ENCODE measurements around the gene BAIAP3. TPM values are rescaled to one million over a fixed set of nuclear protein-coding genes. Genes with fewer than 3 reads are reported as not detected.

BAIAP3 gene
- total RNA-seq, 2 experiments from 2014 or later: 3.2 to 6.3 TPM

DNA sequence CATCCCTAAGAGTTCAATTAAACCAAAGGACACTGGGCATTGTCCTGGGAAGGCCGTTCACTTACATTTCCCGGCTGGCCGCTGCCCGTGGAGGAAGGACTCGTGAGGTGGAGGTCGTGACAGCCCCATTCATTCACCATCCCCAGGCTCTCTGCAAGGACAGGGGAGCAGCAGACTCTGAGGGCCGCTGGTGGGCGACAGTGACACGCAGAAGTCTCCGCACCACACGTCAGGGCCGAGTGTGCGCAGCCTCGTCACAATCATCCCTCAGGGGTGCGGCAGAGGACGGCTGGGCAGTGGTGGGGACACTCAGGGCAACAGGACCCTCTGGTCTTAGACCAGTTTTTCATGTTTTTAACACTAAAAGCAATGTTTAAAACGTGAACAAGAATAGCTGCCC, 59.4 kb downstream of the BAIAP3 start:
- no peak for TF ChIP-seq CTCF (conservative IDR thresholded peaks at IDR 0.05; ENCODE audit: low read length)
- TF ChIP-seq EZH2phosphoT487 (IDR thresholded peaks at IDR 0.05; ENCODE audit: borderline replicate concordance, low read depth, low read length): no peak
- CTCF ChIA-PET (ENCODE audit: unreplicated experiment): no interaction called here
- H4K20me1 ChIP-seq (ENCODE audit: insufficient read depth, low read length): no peaks in the 10 kb centered on the region

DNA sequence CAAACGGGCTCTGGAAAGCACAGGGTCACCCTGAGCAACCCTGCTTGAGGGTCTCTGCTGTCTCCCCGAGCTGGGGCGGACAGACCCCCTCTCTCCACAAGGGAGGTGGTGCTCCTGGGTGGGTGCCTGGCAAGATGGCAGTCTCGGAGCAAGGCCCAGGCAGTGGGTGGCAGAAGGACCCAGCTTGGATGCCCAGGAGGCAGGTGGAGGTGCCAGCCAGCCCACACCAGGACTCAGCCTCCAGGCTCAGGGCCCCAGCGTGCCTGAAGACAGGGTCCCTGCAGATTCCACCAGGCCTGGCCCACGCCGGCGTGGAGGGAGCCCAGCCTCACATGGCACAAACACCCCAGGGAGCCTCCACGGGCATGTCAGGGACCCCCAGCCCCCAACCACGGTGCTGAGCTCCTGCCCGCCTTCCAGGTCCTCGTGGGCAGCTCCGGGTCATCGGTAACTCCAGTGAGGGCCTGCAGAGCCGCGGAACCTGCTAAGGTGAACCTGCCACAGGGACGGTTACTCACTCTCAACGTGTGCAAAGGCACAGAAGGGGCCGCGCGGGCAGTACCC, 60.2 kb downstream of the BAIAP3 start:
- Histone ChIP-seq H3K4me3 (ENCODE audit: low read depth, low read length, poor library complexity, severe bottlenecking) (no peak overlapping the region), H4K20me1 (ENCODE audit: insufficient read depth, low read length) (no peaks in the 10 kb centered on the region), H3K4me1 (ENCODE audit: insufficient read depth, low read length, poor library complexity, severe bottlenecking) (no peaks in the 10 kb centered on the region), H3K4me2 (ENCODE audit: low read length) (no peak overlapping the region), H3K79me2 (ENCODE audit: insufficient read depth, low read depth, low read length) (no peaks in the 10 kb centered on the region), H2AFZ (ENCODE audit: low read length) (no peak overlapping the region), H3K9me2 (ENCODE audit: insufficient read depth, low read length) (no peaks in the 10 kb centered on the region), H3K9me3 (ENCODE audit: low read length) (no peaks in the 10 kb centered on the region), H3K27ac (ENCODE audit: low read depth, low read length, poor library complexity, severe bottlenecking) (no peak overlapping the region), H3K36me3 (ENCODE audit: insufficient read depth, low read length) (no peaks in the 10 kb centered on the region)
- POLR2A ChIA-PET: no interaction called here
- BruUV-seq (replicated peaks): no TSS peak
- TF ChIP-seq CTCF (conservative IDR thresholded peaks at IDR 0.05; ENCODE audit: low read length): no peak
- intact Hi-C loops (cut with micrococcal nuclease; ENCODE audit: unreplicated experiment): no loop called here
- no peak for DNase-seq (ENCODE audit: low spot score)
- CTCF ChIA-PET (ENCODE audit: unreplicated experiment): no interaction called here

More for the DNA sequence above, 59.4 kb downstream of the BAIAP3 start:
- POLR2A ChIA-PET: no interaction called here
- H3K36me3 ChIP-seq (ENCODE audit: insufficient read depth, low read length): no peaks in the 10 kb centered on the region
- no peak for DNase-seq (ENCODE audit: low spot score)
- H3K27ac ChIP-seq (ENCODE audit: low read depth, low read length, poor library complexity, severe bottlenecking): no peak overlapping the region
- intact Hi-C loops (cut with micrococcal nuclease; ENCODE audit: unreplicated experiment): no loop called here
- H3K4me3 ChIP-seq (ENCODE audit: low read depth, low read length, poor library complexity, severe bottlenecking): no peak overlapping the region
- H3K79me2 ChIP-seq (ENCODE audit: insufficient read depth, low read depth, low read length): no peaks in the 10 kb centered on the region
- H3K9me3 ChIP-seq (ENCODE audit: low read length): no peaks in the 10 kb centered on the region
- H3K4me2 ChIP-seq (ENCODE audit: low read length): no peak overlapping the region
- H3K4me1 ChIP-seq (ENCODE audit: insufficient read depth, low read length, poor library complexity, severe bottlenecking): no peaks in the 10 kb centered on the region
- no TSS peak for BruUV-seq (replicated peaks)
- H2AFZ ChIP-seq (ENCODE audit: low read length): no peak overlapping the region
- no peaks in the 10 kb centered on the region for H3K9me2 ChIP-seq (ENCODE audit: insufficient read depth, low read length)

DNA sequence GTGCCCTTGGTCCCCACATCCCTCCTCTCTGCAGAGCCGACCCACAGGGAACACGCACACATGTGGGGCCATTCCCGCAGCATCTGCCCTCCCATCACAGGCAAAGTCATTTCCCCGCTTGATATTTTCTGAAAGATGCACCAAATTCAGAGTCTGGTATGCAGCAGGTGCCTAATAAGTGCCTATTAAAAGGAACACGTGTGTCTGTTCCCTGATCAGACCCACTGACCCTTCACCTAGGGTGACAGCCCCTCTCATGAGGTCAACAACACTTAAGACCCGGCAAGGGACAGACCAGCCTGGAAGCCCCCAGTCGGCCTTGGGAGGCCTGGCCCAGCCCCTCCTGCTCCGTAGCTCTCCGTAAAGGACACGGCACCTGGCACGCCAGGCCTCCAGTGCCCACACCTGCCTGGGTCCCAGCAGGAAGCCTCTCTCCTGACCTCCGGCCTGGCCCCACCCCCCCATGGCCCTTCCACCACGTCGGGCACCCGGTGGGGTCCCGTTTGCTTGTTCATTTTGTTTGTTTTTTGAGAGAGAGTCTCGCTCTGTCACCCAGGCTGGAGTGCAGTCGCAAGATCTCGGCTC, 61.0 kb downstream of the BAIAP3 start:
- Histone ChIP-seq H3K79me2 (ENCODE audit: insufficient read depth, low read depth, low read length) (no peaks in the 10 kb centered on the region), H3K4me1 (ENCODE audit: insufficient read depth, low read length, poor library complexity, severe bottlenecking) (no peaks in the 10 kb centered on the region), H3K4me3 (ENCODE audit: low read depth, low read length, poor library complexity, severe bottlenecking) (no peak overlapping the region), H4K20me1 (ENCODE audit: insufficient read depth, low read length) (no peaks in the 10 kb centered on the region), H3K27ac (ENCODE audit: low read depth, low read length, poor library complexity, severe bottlenecking) (no peak overlapping the region), H3K9me3 (ENCODE audit: low read length) (no peaks in the 10 kb centered on the region), H3K9me2 (ENCODE audit: insufficient read depth, low read length) (no peaks in the 10 kb centered on the region), H2AFZ (ENCODE audit: low read length) (no peak overlapping the region), H3K36me3 (ENCODE audit: insufficient read depth, low read length) (no peaks in the 10 kb centered on the region), H3K4me2 (ENCODE audit: low read length) (no peak overlapping the region)
- intact Hi-C loops (cut with micrococcal nuclease; ENCODE audit: unreplicated experiment): no loop called here
- CTCF ChIA-PET (ENCODE audit: unreplicated experiment): no interaction called here
- BruUV-seq (replicated peaks): no TSS peak
- POLR2A ChIA-PET: no interaction called here
- TF ChIP-seq CTCF (conservative IDR thresholded peaks at IDR 0.05; ENCODE audit: low read length) (no peak), EZH2phosphoT487 (IDR thresholded peaks at IDR 0.05; ENCODE audit: borderline replicate concordance, low read depth, low read length) (no peak)
- no peak for DNase-seq (ENCODE audit: low spot score)

All from OCI-LY7 (cell line).